ENCODE data around the gene PLCD4.

Gene PLCD4

DNA sequence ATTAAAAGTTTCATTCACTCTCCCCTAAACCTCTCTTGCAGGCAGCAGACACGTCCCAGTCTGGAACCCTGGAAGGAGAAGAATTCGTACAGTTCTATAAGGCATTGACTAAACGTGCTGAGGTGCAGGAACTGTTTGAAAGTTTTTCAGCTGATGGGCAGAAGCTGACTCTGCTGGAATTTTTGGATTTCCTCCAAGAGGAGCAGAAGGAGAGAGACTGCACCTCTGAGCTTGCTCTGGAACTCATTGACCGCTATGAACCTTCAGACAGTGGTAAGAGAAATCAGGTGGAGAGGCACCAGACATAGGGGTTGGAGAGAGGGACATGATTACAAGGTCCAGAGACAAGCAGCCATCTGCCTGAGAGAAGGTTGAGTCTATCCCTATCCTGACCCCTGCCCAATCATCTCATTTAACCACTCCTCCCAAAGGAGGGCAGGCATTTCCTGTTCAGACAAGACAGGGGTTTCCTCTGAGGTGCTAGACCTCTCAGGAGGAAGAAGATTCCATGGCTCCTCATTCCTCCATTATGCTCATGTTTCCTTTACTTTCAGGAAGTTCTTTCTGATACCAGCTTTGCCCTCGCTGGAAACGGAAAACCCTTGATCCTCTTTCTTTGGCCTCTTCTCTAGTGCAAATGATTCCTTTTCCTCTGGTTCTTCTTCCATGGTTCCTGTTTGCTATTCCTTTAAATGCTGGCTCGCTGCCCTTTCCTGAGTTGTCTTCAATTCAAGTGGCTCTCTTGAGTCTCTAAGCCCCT lies 15.1 kb downstream of the PLCD4 start:
- no peak for ATAC-seq

DNA sequence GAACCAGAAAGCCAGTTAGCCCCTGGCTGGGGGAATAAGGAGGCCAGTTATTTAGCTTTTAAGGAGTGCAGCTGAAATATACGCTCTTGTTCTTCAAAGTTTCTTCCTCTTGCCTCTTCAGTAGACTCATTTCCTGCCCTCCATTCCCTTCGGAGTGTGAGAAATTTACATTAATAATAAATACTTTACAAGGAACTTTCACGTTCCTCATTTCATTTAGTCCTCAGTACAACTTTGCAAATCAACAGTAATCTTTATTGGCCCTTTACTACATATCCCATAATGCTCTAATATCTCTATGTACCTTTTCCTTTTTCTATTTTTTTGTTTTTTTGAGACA lies 15.6 kb downstream of the PLCD4 start:
- ATAC-seq: no peak

DNA sequence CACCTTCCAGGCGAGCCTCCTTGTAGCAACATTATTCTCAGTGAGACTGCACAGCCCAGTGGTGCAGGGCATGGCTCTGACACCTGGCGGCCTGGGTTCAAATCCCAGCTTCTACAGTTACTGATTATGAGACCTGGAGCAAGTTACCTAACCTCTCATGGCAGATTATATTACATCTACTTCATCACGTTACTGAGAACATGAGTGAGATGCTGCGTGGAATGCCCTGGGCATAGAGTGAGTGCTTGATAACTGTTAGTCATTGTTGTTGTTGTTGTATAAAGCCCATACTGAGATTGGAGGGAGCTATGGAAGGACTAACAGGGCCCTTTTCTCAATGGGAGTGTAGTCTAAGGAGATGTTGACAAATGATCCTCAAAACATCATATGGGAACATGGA lies 18.7 kb downstream of the PLCD4 start:
- ATAC-seq: no peak

DNA sequence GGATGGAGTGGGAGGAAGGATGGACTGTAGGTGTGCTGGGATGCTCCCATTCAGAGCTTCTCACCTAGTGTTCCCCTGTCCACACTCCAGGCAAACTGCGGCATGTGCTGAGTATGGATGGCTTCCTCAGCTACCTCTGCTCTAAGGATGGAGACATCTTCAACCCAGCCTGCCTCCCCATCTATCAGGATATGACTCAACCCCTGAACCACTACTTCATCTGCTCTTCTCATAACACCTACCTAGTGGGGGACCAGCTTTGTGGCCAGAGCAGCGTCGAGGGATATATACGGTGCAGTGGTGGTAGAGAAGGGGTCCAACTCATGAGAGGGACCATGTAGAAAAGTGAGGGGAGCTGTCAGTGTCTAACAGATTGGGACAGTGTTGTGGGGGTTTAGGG lies 20.2 kb downstream of the PLCD4 start:
- ATAC-seq: no peak

DNA sequence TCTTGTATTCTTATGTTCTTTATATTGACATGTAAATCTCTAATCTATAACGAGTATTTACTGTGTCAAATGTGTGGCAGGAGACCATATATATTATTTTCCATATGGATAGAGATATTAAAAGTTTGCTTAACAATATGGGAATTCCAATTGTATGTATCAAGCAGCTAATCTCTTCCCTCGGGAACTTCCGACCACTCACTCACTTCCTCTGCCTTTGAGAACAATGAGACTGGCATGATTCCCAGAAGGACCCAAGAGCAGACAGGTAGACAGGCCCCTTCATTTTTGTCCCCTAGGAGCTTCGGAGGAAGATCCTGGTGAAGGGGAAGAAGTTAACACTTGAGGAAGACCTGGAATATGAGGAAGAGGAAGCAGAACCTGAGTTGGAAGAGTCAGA lies 24.1 kb downstream of the PLCD4 start:
- ATAC-seq: no peak

DNA sequence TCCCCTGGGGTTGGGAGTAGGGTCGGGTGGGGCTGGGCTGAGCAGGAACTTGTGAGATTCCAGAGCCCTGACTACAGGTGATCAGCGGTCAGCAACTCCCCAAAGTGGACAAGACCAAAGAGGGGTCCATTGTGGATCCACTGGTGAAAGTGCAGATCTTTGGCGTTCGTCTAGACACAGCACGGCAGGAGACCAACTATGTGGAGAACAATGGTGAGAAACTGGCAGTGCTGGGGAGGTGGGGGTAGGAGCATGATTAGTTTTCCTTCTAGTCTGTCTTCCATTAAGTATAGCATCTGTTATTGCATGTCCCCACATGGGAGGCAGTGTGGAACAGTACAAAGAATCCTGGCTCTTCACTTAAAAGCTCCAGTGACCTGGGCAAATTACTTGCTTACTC lies 28.0 kb downstream of the PLCD4 start:
- ATAC-seq: no peak

DNA sequence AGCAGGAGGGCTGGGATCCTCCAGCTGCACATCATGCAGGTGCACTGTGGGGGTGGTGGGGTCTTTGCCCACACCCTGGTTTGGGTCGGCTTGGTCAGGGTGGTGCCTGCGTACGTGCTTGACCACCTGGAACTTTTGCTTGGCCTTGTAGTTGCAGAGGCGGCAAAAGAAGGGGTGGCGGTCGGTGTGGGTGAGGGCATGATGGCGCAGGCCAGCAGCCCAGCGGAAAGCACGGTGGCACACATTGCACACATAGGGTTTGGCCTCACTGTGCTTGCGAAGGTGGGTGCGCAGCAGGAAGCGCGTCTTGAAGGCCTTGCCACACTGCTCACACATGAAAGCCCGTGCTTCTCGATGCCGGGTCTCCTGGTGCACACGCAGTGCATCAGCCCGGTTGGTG lies 30.7 kb downstream of the PLCD4 start:
- ATAC-seq: no peak

DNA sequence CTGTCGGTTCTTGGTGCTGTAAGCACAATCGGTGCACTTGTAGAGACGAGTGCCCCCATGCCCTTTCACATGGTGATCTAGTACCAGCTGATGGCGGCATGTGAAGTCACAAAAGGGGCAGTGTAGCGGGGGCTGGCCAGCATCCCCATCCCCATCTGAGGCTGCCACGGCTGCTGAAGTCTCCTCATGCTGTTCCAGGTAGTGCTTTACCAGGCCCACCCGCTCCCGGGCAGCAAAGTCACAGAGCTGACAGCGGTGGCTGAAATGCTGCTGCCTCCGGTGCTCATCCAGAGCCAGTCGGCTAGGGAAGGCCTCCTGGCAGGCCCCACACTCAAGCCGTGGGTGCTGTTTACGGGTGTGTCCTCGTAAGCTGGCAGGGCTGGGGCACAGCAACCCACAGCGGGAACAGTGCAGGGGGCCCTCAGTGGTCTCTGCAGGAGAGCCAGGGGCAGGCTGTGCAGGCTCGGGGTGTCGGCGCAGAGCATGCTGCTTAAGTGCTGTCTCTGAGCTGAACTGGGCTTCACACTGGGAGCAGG lies 34.5 kb downstream of the PLCD4 start:
- no peak for ATAC-seq

DNA sequence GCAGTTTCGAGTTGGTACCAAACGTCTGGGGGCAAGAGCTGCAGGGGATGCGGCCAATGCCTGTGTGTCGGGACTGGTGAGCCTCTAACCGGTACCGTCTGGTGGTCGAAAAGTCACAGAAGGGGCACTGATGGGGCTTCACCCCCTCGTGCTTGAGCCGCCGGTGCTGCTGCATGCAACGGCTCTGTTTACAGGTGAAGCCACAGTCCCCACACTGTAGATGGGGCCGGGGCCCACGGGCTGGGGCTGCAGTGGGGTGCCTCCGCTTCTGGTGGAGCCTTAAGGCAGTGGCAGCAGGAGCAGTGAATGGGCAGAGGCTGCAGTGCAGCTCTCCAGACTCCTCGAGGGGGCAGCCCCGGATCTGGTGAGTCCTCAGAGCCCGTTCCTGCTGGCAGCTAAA lies 35.1 kb downstream of the PLCD4 start:
- ATAC-seq: no peak

DNA sequence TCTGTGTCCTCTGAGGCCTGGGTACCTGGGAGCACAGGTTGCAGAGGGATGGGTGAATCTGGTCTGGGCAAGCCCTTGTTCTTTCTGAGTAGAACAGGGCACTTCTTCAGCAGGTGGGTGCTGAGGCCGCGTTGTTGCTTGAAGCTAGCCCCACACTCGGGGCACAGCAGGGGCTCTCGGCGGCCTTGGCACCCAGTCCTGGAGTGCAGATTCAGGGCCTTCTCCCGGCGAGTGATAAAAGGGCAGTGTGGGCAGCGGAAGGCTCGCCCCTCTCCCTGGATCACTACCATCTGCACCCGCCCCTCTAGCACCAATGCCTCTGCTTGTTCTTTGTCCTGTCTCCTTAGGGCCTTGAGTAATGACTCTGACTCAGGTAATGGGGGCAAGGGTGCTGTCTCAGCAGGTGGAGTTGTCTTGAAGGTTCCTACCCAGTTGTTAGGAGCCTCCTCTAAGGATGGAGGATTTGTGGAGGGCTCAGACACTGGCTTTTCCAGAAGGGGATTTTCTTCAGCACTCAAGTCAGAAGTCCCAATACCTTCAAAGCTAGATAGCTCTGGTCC lies 36.1 kb downstream of the PLCD4 start:
- no peak for ATAC-seq

DNA sequence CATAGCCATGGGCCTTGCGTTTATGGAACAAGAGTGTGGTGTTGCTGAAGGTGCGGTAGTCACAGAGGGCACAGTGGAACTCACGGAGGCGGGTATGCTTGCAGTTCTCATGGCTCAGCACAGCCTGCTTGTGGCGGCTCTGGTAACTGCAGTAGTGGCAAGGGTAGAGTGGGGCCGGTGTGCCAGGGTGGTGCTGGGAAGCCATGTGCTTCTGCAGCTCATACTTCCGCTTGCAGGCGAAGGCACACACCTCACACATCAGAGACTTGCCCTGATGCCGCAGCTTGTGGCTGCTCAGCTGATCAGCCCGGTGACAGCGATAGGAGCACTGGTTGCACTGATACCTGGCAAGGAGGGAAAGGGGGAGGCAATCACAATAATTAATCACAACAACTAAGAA lies 37.0 kb downstream of the PLCD4 start:
- no peak for ATAC-seq

DNA sequence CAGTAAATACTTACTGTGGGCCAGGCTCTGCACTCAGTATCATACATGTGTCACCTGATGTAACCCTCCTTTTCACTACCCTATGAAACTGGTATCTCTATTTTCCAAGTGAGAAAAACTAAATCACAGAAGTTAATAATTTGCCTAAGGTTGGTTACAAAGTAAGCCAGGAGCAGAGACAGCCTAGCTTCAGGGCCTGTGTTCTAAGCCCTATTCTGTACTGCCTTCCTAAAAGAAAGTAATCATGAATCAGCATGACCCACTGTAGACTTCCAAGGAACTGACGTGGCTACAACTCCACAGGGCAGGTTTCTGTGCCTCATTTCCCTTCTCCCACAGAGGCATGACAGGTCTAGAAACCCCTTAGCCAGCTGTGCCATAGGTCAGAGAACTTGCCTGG lies 37.4 kb downstream of the PLCD4 start:
- ATAC-seq: no peak

DNA sequence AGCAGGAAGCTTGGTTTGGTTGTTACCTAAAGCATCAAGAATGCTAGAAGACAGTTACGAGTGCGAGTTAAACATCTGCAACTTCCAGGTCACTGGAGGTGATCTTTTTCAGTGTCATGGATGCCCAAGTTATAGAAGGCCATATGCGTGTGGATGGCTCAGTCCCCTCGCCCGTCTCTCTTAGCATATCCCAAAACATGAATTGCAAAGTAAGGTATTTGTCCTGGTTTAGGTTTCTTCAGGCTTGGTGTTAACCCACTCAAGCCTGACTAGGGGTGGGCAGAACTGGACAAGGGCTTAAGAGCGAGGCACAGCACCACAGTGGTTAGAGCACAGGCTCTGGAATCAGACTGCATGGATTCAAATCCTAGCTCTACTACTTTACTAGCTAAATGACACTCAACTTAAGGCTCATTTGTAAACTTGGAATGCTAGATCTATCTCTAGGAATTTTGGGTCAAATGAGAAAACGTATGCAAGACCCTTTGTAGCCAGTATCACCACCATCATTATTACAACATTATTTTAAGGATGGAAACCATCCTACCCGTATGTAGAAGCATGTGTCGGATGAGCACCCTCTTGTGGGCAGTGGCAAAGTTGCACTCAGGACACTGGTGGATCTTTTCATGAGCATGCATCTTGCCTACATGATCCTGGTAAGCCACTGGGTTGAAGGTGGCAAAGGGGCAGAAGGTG lies 40.5 kb downstream of the PLCD4 start:
- peak; percentile 65 to 74 for ATAC-seq

DNA sequence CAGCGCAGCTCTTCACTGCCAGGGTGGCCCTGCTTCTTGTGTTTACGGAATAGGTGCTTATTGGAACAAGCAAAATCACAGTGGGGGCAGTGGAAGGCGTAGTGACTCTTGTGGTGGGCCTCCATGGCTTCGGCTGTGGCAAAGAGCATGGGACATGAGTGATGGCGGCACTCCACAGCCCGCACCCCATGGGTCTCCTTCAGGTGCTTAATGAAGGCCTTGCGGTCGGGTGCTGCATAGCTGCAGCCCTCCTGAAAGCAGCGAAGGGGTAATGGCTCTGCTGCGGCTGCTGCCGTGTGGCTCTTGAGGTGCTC lies 41.0 kb downstream of the PLCD4 start:
- ATAC-seq: peak in 1 of 2 donors; percentile 15

DNA sequence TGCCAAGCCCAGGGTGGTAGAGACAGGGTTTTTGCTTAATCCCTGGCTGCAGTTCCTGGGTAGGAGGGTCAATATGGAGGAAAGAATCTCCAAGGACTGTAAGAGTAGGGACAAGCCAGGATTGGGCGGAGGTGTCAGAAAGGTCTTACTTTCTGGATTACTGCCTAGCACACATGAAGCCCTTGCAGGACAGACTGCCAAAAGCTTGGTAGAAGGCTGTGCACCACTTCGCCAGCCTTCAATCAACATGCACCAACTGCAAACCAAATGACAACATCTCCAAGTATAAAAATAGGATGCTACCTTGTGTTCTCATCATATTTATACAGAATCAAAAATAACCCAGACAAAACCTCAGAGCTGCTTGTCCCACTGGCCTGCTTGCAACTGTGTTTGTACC lies 48.1 kb downstream of the PLCD4 start:
- no peak for ATAC-seq

DNA sequence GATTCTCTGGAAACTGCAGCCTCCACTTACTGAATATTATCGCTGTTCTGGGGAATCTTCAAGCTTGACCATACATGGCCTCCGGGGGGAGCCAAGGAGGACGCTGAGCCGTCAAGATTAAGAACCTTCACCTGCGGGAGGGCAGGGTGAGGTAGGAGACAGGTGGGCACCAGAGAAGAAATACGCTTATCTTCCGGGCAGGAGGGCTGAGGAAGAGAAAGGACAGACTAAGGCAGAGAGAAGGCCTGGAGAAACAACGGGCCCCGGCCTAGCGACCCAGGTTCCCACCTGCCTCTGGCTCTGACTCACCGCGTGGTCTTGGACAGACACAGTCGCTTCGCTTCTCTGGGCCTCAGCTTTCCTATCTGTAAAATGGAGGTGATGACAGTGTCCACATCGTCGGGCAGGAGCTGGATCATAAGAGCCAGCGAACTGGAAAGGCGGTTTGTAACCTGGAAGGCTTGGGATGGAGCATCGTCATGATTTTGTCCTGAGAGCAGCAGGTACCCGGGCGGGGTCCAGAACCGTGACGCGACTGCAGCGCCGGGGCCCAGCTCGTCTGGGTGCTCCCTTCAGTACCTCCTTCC lies 51.1 kb downstream of the PLCD4 start:
- peak; percentile 25 to 29 for ATAC-seq

DNA sequence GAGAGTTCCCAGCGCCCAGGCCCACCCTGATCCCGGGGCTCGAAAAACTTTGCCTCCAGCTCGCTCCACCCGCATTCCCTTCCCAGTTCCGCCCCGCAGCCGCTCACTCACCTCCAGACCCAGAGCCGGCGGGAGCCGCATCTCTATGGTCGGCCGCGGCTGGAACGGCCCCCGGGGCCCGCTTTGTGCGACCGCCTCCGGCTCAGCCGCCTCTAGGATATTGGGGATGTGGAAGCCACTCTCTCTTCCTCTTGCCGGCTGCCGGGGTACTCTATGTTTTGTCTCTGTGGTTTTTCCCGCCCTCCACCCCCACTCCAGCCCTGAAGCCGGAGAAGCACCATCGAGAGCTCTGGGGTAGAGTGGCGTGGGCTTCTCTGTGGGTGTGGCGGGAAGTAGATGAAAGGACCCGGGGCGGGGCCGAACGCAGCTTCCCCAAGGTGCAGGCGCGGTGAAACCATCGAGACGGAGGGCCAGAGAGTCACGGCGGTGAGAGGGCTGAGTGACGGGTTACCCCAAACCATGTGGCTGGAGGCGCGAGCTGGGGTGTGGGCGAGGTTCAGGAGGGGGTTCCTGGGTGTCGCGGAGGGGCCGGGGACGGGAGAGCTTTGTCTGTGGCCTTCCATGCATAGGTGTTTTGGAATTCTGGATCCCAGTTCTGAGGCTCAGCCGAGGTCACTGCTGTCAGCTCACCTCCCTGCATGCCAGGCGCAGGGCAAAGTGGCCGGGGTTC lies 51.7 kb downstream of the PLCD4 start, which contains the start of the genes BCS1L and ZNF142:
TSS of gene BCS1L (plus strand) at position 426 of the 730 bp plus-strand sequence. CDS start 1,305 bp downstream, outside the sequence.
TSS of gene ZNF142 (minus strand) at position 366 of the 730 bp plus-strand sequence. CDS start 3,194 bp downstream, outside the sequence.
- ATAC-seq: peak; percentile 98

DNA sequence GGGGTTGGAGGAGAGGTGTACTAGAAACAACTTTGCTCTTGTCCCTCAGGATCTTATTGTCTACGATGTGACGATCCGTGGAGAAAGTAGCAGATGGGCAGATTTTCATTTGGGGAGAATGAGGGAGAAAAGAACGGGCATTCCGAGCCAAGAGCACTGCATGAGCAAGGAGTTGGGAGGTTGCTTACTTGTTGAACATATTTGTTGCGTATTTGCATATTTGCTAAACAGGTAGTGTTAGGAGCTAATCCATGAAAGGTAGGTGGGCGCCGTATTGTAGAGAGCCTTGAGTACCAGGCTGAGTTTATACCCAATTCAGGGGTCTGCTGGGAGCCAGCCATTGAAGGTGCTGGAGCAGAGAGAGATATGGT lies 52.3 kb downstream of the PLCD4 start:
- no peak for ATAC-seq

DNA sequence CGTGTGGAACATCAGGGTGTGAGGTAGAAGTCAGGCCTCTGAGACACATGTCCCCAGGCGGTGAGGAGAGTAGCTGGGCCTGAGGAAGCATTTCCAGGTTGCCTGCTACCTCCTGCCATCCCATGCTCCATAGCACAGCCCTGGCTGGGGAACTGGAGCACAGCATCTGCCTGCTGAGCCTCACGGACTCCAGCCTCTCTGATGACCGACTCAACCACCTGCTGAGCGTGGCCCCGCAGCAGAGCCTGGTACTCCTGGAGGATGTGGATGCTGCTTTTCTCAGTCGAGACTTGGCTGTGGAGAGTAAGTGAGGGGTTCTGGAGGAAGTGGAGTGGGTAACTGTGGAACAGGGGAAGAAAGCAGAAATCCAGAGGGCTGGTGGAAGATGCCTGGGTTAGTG lies 54.7 kb downstream of the PLCD4 start:
- ATAC-seq: no peak

DNA sequence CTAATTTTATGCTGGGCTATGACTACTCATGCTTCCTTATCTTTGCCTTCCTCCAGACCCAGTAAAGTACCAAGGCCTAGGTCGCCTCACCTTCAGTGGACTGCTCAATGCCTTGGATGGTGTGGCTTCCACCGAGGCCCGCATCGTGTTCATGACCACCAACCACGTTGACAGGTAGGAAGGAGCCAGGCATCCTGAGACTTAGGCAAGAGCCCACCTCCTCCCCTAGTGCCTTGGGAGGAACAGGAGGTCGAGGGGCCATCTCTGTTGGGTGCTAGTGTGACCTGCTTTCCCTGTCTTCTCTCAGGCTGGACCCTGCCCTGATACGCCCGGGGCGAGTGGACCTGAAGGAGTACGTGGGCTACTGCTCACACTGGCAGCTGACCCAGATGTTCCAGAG lies 55.1 kb downstream of the PLCD4 start:
- ATAC-seq: no peak

DNA sequence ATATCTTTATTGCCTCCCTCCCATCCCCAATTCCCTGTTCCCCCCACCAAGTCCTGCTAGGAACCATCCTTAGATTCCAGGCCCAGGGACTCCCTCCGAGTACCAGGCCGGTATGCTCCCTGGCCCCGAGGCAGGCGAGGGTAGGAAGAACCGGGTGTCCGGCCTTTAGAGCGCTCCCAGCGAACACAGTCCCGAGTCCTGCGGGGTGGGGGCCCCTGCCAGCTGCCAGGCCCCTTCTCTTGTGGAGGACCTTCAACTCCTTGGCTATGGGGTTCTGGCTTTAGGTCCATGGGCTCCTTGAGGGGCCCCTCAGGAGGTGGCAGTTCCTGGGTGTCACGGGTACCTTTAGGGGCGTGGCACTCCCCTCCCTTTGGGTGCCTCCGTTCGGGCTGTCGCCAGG lies 56.2 kb downstream of the PLCD4 start:
- ATAC-seq: no peak

DNA sequence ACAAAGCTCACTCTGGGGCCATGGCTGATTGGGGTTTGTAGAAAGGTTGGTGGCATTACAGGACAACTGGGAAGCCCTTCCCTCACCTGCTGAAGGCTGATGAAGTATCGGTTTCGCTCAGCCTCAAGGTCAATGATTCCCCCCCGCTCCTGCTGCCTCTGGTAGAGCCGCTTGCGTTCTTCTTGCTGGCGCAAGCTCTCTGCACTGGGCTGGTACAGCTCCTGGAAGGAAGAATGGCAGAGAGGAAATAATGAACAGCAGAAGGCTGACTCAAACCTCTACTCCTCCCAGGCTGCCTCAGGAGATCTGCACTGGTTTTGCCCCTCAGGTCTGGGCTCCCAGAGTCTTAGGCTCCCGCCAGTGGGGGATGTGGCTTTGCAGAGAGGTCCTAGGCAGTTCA lies 57.0 kb downstream of the PLCD4 start:
- ATAC-seq: no peak

DNA sequence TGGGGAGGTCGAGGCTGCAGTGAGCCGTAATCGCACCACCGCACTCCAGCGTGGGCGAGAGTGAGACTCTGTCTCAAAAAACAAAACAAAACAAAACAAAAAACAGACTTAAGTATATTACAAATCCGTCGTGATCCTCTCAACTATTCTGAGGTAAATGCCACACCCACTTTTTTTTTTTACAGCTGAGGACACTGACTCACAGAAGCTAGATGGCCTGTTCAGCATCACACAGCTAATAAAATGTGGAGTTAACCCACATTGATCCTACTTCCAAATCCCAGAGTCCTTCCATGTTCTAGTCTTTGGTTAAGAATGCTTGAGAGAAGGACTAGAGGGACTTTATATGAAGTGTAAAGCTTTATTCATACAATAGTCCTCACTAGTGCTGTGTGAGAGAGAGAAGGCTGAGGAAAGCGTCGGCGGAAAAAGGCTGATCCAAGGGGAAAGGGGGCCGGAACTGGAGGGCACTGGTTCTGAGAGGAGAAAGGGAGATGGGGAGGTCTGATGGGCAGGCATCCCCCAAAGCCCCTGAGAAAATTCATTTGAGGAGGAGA lies 63.5 kb downstream of the PLCD4 start:
- ATAC-seq: no peak

All from activated CD4-positive, CD25-positive, alpha-beta regulatory T cell treated with anti-CD3 and anti-CD28 coated beads, Interleukin-2, amount 50 U/mL, for 24 hours (primary cell).